ENCODE results near the gene KDM7A. TPM values are rescaled to one million over a fixed set of nuclear protein-coding genes. Genes with fewer than 3 reads are reported as not detected.

KDM7A gene
- polyA plus RNA-seq, 1 of the 3 experiments (the other 2 are of a cell fraction): 0.94 TPM

DNA sequence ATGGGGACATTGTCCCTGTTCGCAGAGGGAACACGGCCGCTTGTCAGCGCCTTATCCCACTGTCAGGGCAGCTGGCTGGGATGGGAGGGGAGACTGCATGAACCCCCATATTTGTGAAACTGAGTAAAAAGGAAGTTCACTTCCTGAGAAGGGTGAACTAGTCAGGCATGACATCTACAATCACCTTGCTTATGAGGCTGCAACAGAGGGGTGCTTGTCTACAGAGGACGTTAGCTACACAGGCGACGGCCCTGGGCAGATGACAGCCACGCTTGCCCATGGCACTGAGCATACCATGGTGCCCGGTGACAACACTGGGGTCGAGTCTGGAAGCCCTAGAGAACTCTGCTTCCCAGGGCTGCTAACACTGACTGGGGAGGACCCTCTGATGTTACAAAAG lies 46.0 kb upstream of the KDM7A start:
- Histone ChIP-seq H3F3A (replicated peaks; ENCODE audit: insufficient read depth) (no peaks in the 10 kb centered on the region), H3K9ac (no peak overlapping the region), H3K9me2 (no peaks in the 10 kb centered on the region), H3K4me1 (ENCODE audit: control insufficient read depth in 1 of 2, insufficient read depth in 2 of 2, low read depth in 1 of 2, low read length in 1 of 2) (no peaks in the 10 kb centered on the region), H3K27me3 (ENCODE audit: insufficient read depth) (peaks cover 22% of the 10 kb centered on the region), H4K20me1 (ENCODE audit: insufficient read depth) (no peaks in the 10 kb centered on the region), H3K9me3 (no peaks in the 10 kb centered on the region), H3K36me3 (replicated peaks in 1 of 2; ENCODE audit: control insufficient read depth in 1 of 2, insufficient read depth in 2 of 2, low read length in 1 of 2) (no peaks in the 10 kb centered on the region), H3K4me2 (no peak overlapping the region), H3K79me2 (ENCODE audit: insufficient read depth) (no peaks in the 10 kb centered on the region), H3K4me3 (ENCODE audit: low read depth in 2 of 2, low read length in 1 of 2) (no peak overlapping the region), H2AFZ (ENCODE audit: low read depth) (no peak overlapping the region), H3K27ac (ENCODE audit: low read depth in 2 of 2, low read length in 1 of 2) (no peak overlapping the region)
- TF ChIP-seq CTCF (IDR thresholded peaks at IDR 0.05): no peak
- no peak for TF ChIP-seq RAD21 (IDR thresholded peaks at IDR 0.05; ENCODE audit: low read length)
- TF ChIP-seq YY1 (IDR thresholded peaks at IDR 0.05; ENCODE audit: low read depth): no peak
- no peak for TF ChIP-seq MEF2A (IDR thresholded peaks at IDR 0.05; ENCODE audit: borderline replicate concordance, low read depth)
- no peak for TF ChIP-seq EZH2phosphoT487 (IDR thresholded peaks at IDR 0.05; ENCODE audit: borderline replicate concordance, low read depth)
- no peak for TF ChIP-seq FOSL2 (IDR thresholded peaks at IDR 0.05; ENCODE audit: borderline replicate concordance, low read depth)
- no peak for TF ChIP-seq RFX5 (IDR thresholded peaks at IDR 0.05; ENCODE audit: low read length)
- no peak for TF ChIP-seq MXI1 (IDR thresholded peaks at IDR 0.05; ENCODE audit: low read depth, low read length)
- no peak for TF ChIP-seq TEAD4 (IDR thresholded peaks at IDR 0.05; ENCODE audit: borderline replicate concordance, insufficient read depth)
- TF ChIP-seq MAX (IDR thresholded peaks at IDR 0.05; ENCODE audit: low read depth): no peak
- no peak for TF ChIP-seq IRF3 (IDR thresholded peaks at IDR 0.05; ENCODE audit: low read depth, low read length)
- TF ChIP-seq USF1 (IDR thresholded peaks at IDR 0.05; ENCODE audit: borderline replicate concordance, low read depth): no peak
- ChIA-PET CTCF (no interaction called here), POLR2A (no interaction called here)
- 71% methylated on average over 10 of the region's 10 CpGs for WGBS (ENCODE audit: low lambda C conversion rate)
- DNase-seq: no peak
